SU-DHL-6 (cell line): Measurements from ENCODE around the gene GRIK2.

Experiments
- CTCF ChIP-seq: fragments of 200-600 bp; sonication (generic); IDR thresholded peaks from one replicate; pipeline ENCODE4 v1.5.1; 2017; ENCODE audit warnings: antibody characterized with exemption, mild to moderate bottlenecking, low read length, moderate library complexity; ENCODE audit not compliant: insufficient read depth, poor library complexity, severe bottlenecking
- EZH2phosphoT487 ChIP-seq: fragments of 200-600 bp; sonication (generic), shearing (Covaris generic); conservative IDR thresholded peaks from 2 replicates; pipeline ENCODE4 v1.6.1; 2018; ENCODE audit warnings: mild to moderate bottlenecking, antibody characterized with exemption, low read length, moderate library complexity, mixed read lengths

- TF ChIP-seq EZH2phosphoT487 (no peak), CTCF (no peak)
These were observed 345.0 kb downstream of the GRIK2 start for GRCh38 chr6:101738481-101738880.
